ENCODE data around the gene PHC2.

PHC2 gene

GRCh38 chr1:33350611-33351280 is 80.1 kb downstream of the PHC2 start:
- no peak for DNase-seq (ENCODE audit: low read depth)

- DNase-seq (ENCODE audit: low read depth), result no peak
Measured at GRCh38 chr1:33349778-33350610, 80.9 kb downstream of the PHC2 start.

- no peak for DNase-seq (ENCODE audit: low read depth)
Measured at GRCh38 chr1:33349081-33349759, 81.7 kb downstream of the PHC2 start.

GRCh38 chr1:33348676-33349080 is 82.2 kb downstream of the PHC2 start:
- DNase-seq (ENCODE audit: low read depth), result no peak

- DNase-seq (ENCODE audit: low read depth), result no peak
Measured at GRCh38 chr1:33348194-33348593, 82.7 kb downstream of the PHC2 start.

- DNase-seq (ENCODE audit: low read depth), result no peak
Measured at GRCh38 chr1:33347650-33347992, 83.3 kb downstream of the PHC2 start.

GRCh38 chr1:33346927-33347649 is 83.8 kb downstream of the PHC2 start:
- peak; percentile 93 for DNase-seq (ENCODE audit: low read depth)

GRCh38 chr1:33346533-33346926 is 84.4 kb downstream of the PHC2 start:
- no peak for DNase-seq (ENCODE audit: low read depth)

- no peak for DNase-seq (ENCODE audit: low read depth)
Measured at GRCh38 chr1:33344896-33345560, 85.9 kb downstream of the PHC2 start.

- DNase-seq (ENCODE audit: low read depth), result no peak
Measured at GRCh38 chr1:33343539-33343938, 87.4 kb downstream of the PHC2 start.

GRCh38 chr1:33342041-33342723 is 88.7 kb downstream of the PHC2 start:
- DNase-seq (ENCODE audit: low read depth), result no peak

- DNase-seq (ENCODE audit: low read depth), result no peak
Measured at GRCh38 chr1:33341190-33341589, 89.7 kb downstream of the PHC2 start.

- no peak for DNase-seq (ENCODE audit: low read depth)
Measured at GRCh38 chr1:33339413-33339812, 91.5 kb downstream of the PHC2 start.

- DNase-seq (ENCODE audit: low read depth), result no peak
Measured at GRCh38 chr1:33338440-33339211, 92.3 kb downstream of the PHC2 start.

- no peak for DNase-seq (ENCODE audit: low read depth)
Measured at GRCh38 chr1:33338048-33338439, 92.9 kb downstream of the PHC2 start.

GRCh38 chr1:33337441-33337840 is 93.5 kb downstream of the PHC2 start:
- DNase-seq (ENCODE audit: low read depth), result no peak

- no peak for DNase-seq (ENCODE audit: low read depth)
Measured at GRCh38 chr1:33336580-33336979, 94.3 kb downstream of the PHC2 start.

- DNase-seq (ENCODE audit: low read depth), result no peak
Measured at GRCh38 chr1:33335020-33335419, 95.9 kb downstream of the PHC2 start.

GRCh38 chr1:33334081-33334552 is 96.8 kb downstream of the PHC2 start:
- DNase-seq (ENCODE audit: low read depth), result no peak

- DNase-seq (ENCODE audit: low read depth), result no peak
Measured at GRCh38 chr1:33332881-33333280, 98.0 kb downstream of the PHC2 start.
